ENCODE measurements around the gene DIRAS1.

The DIRAS1 gene

GRCh38 chr19:2699413-2700140, 21.6 kb downstream of the DIRAS1 start:
- TF ChIP-seq CTCF (IDR thresholded peaks at IDR 0.05; ENCODE audit: low read depth, low read length, missing control alignments), result no peak
- DNase-seq (ENCODE audit: low read depth), result no peak
- peak overlapping the region; percentile 87 for H3K4me3 ChIP-seq (ENCODE audit: low read depth, low read length)

- no peak for DNase-seq (ENCODE audit: low read depth)
- H3K4me3 ChIP-seq (ENCODE audit: low read depth, low read length), result no peak overlapping the region
- no peak for TF ChIP-seq CTCF (IDR thresholded peaks at IDR 0.05; ENCODE audit: low read depth, low read length, missing control alignments)
Observed at GRCh38 chr19:2694196-2694595, 27.0 kb downstream of the DIRAS1 start.

- H3K4me3 ChIP-seq (ENCODE audit: low read depth, low read length), result no peak overlapping the region
- TF ChIP-seq CTCF (IDR thresholded peaks at IDR 0.05; ENCODE audit: low read depth, low read length, missing control alignments), result no peak
- no peak for DNase-seq (ENCODE audit: low read depth)
Observed at GRCh38 chr19:2693492-2694160, 27.5 kb downstream of the DIRAS1 start.

GRCh38 chr19:2691951-2692350, 29.2 kb downstream of the DIRAS1 start:
- no peak for TF ChIP-seq CTCF (IDR thresholded peaks at IDR 0.05; ENCODE audit: low read depth, low read length, missing control alignments)
- no peak for DNase-seq (ENCODE audit: low read depth)
- H3K4me3 ChIP-seq (ENCODE audit: low read depth, low read length), result no peak overlapping the region

DNA sequence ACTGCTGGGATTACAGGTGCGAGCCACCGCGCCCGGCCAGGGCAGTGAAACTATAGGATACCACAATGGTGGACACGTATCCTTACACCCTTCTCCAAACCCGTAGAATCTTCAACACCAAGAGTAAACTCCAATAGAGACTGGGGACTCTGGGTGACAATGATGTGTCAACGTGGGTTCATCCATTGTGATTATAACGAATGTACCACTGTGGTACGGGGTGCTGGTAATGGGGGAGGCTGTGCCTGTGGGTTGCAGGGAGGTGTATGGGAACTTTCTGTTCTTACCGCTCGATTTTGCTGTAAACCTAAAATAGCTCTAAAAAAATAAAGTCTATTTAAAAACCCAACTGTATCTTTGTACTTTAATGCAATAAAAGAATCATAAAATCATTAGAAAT, 30.3 kb downstream of the DIRAS1 start:
- DNase-seq (ENCODE audit: low read depth), result no peak
- no peak overlapping the region for H3K4me3 ChIP-seq (ENCODE audit: low read depth, low read length)
- TF ChIP-seq CTCF (IDR thresholded peaks at IDR 0.05; ENCODE audit: low read depth, low read length, missing control alignments), result no peak

DNA sequence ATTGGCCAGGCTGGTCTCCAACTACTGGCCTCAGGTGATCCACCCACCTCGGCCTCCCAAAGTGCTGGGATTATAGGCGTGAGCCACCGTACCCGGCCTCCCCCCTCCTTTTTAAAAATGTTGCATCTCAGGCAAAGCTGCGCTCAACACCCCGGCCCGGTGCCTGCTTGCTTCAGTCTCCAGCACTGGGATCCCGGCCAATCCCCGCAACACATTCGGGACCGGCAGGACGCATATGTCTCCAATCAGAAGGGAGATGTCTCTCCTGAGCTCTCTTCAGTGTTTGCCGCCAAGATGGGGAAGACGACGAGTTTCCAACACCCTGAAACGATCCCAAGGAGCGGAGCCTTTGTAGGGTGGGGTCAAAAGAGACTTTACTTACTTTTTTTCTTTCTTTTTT, 34.8 kb downstream of the DIRAS1 start:
- TF ChIP-seq CTCF (IDR thresholded peaks at IDR 0.05; ENCODE audit: low read depth, low read length, missing control alignments), result no peak
- H3K4me3 ChIP-seq (ENCODE audit: low read depth, low read length), result no peak overlapping the region
- DNase-seq (ENCODE audit: low read depth), result no peak
